A549 (cell line): Measurements from ENCODE around the gene ABCB7. TPM values are rescaled to one million over a fixed set of nuclear protein-coding genes. Genes with fewer than 3 reads are reported as not detected.

Experiments
- ATAC-seq, 2 experiments: fragments of 200-7000 bp in 1 of 2; fragments of >200 bp in 1 of 2; cut with Nextera tagmentation in 1 of 2; cut with Tn5 transposase in 1 of 2; 3 replicates each; pipeline versions ENCODE4 v1.8.0 to v1.9.1; 2018 to 2020; ENCODE audit warnings: mild to moderate bottlenecking in 1 of 2, moderate library complexity in 1 of 2
- CTCF ChIA-PET: fragments of 300-600 bp; sonication (Branson Sonifier 250); formaldehyde crosslinking; extraction: SDS; loops from one replicate; lab custom pipeline; 2021; ENCODE audit warnings: antibody characterized with exemption, inconsistent platforms; lab: Yijun Ruan, JAX
- POLR2A ChIA-PET: fragments of 350-600 bp; formaldehyde crosslinking; extraction: SDS; loops from one replicate; lab custom pipeline; 2021; ENCODE audit warnings: antibody characterized with exemption, inconsistent platforms; lab: Yijun Ruan, JAX
- DNase-seq, 2 experiments: peaks; one replicate each; pipeline versions ENCODE4 v3.0.0 to v3.0.0-alpha.2; 2011 to 2016; ENCODE audit warnings: low read depth in 1 of 2, low spot score in 1 of 2
- FAIRE-seq: peaks from 2 replicates; lab custom pipeline; 2011; peaks lifted over from hg19 to GRCh38; lab: Jason Lieb, UNC
- H3K27ac ChIP-seq, 2 experiments: fragments of >200 bp; sonication (Bioruptor Twin); formaldehyde crosslinking; 3 replicates each; pipeline ENCODE4 v1.5.1; 2016 to 2017
- H3K4me1 ChIP-seq: fragments of >200 bp; sonication (Bioruptor Twin); formaldehyde crosslinking; 3 replicates; pipeline ENCODE4 v1.6.1; 2016
- H3K4me2 ChIP-seq: fragments of >200 bp; sonication (Bioruptor Twin); formaldehyde crosslinking; 3 replicates; pipeline ENCODE4 v1.6.1; 2016
- H3K4me3 ChIP-seq: fragments of >200 bp; sonication (Bioruptor Twin); formaldehyde crosslinking; 3 replicates; pipeline ENCODE4 v1.5.1; 2016
- H3K9me3 ChIP-seq: fragments of >200 bp; sonication (Bioruptor Twin); formaldehyde crosslinking; 3 replicates; pipeline ENCODE4 v1.6.1; 2016
- BHLHE40 ChIP-seq: IDR thresholded peaks from 2 replicates; pipeline ENCODE4 v1.6.1; 2012; ENCODE audit warnings: low read depth, low read length, inconsistent platforms
- CEBPB ChIP-seq, 2 experiments: fragments of >200 bp in 1 of 2; sonication (Bioruptor Twin) in 1 of 2; formaldehyde crosslinking in 1 of 2; IDR thresholded peaks; 2 replicates each; pipeline ENCODE4 v1.6.1; 2012 to 2016
- CHD4 ChIP-seq: fragments of 200-600 bp; sonication (generic); IDR thresholded peaks from 2 replicates; pipeline ENCODE4 v1.6.1; 2016; ENCODE audit warnings: antibody characterized with exemption, mild to moderate bottlenecking, borderline replicate concordance
- CTCF ChIP-seq: fragments of >200 bp; sonication (Bioruptor Twin); formaldehyde crosslinking; IDR thresholded peaks from 3 replicates; pipeline ENCODE4 v1.5.1; 2016
- ESRRA ChIP-seq: fragments of 150-350 bp; IDR thresholded peaks from 2 replicates; pipeline ENCODE4 v1.6.1; 2014; ENCODE audit warnings: mild to moderate bottlenecking, low read length, borderline replicate concordance
- FOSB ChIP-seq: fragments of 250-450 bp; sonication (Bioruptor Pico); IDR thresholded peaks from 2 replicates; pipeline ENCODE4 v1.5.0; 2020; ENCODE audit warnings: mild to moderate bottlenecking, moderate library complexity
- GATA3 ChIP-seq: IDR thresholded peaks from 2 replicates; pipeline ENCODE4 v1.6.1; 2012; ENCODE audit warnings: borderline replicate concordance
- HOXA7 ChIP-seq: fragments of 250-450 bp; sonication (Bioruptor Pico); IDR thresholded peaks from 2 replicates; pipeline ENCODE4 v1.5.0; 2020; ENCODE audit warnings: mild to moderate bottlenecking, moderate library complexity
- JUN ChIP-seq, 2 experiments: fragments of >200 bp; sonication (Bioruptor Twin); formaldehyde crosslinking; IDR thresholded peaks; 2 replicates in 1 of 2; 3 replicates in 1 of 2; pipeline ENCODE4 v1.6.1; 2016 to 2017
- KDM5A ChIP-seq: fragments of 200-600 bp; sonication (generic); IDR thresholded peaks from 2 replicates; pipeline ENCODE4 v1.6.1; 2016; ENCODE audit warnings: antibody characterized with exemption, mild to moderate bottlenecking
- NFE2L2 ChIP-seq: fragments of 150-350 bp; conservative IDR thresholded peaks from 2 replicates; pipeline ENCODE4 v1.6.1; 2014; ENCODE audit warnings: low read length
- PHF8 ChIP-seq: fragments of 200-600 bp; sonication (generic); IDR thresholded peaks from 2 replicates; pipeline ENCODE4 v1.6.1; 2016; ENCODE audit warnings: low read depth, mild to moderate bottlenecking, antibody characterized with exemption, moderate library complexity, borderline replicate concordance
- RCOR1 ChIP-seq: fragments of 150-350 bp; IDR thresholded peaks from 2 replicates; pipeline ENCODE4 v1.6.1; 2014; ENCODE audit warnings: antibody characterized with exemption, low read length, low read depth
- REST ChIP-seq: fragments of 200-600 bp; sonication (generic); IDR thresholded peaks from 2 replicates; pipeline ENCODE4 v1.6.1; 2016; ENCODE audit warnings: antibody characterized with exemption, mild to moderate bottlenecking, moderate library complexity
- USF2 ChIP-seq: fragments of 450-650 bp; IDR thresholded peaks from 2 replicates; pipeline ENCODE4 v1.6.1; 2014; ENCODE audit warnings: antibody characterized with exemption
- ZFP36 ChIP-seq: fragments of 450-650 bp; IDR thresholded peaks from 2 replicates; pipeline ENCODE4 v1.6.1; 2014; ENCODE audit warnings: borderline replicate concordance; ENCODE audit not compliant: partially characterized antibody
- WGBS: methylation state at CpG from one replicate; pipeline ENCODE4 v1.1.6; 2017; ENCODE audit errors: missing lambda C conversion rate; 5-methylcytosine and 5-hydroxymethylcytosine counted together
- polyA plus RNA-seq, 4 experiments: library from polyadenylated mRNA; depleted of rRNA in 3 of 4; stranded (reverse); fragments of >200 nt; fragmentation: RNase III in 1 of 4; extraction: RNeasy Plus Mini Kit Qiagen cat#74134 plus additional on column Dnase treatment in 1 of 4; gene quantifications; 2 replicates in 3 of 4; 3 replicates in 1 of 4; pipeline ENCODE4 v1.2.3, GENCODE V29; 2011 to 2017

The ABCB7 gene
- polyA plus RNA-seq, 2 of the 4 experiments (the other 2 are of a cell fraction), result 20.3 to 41.8 TPM

- TF ChIP-seq CTCF, result no peak
Measured at GRCh38 chrX:75076429-75076828, 79.7 kb downstream of the ABCB7 start (continued).

- DNase-seq (no peak), FAIRE-seq (peak; percentile 73)
- 95% methylated on average over 1 of the region's 1 CpG for WGBS
- no peaks in the 10 kb centered on the region for H3K4me1 ChIP-seq
- no peaks in the 10 kb centered on the region for H3K9me3 ChIP-seq
- H3K4me2 ChIP-seq, result no peak overlapping the region
- CTCF ChIA-PET, result no interaction called here
- POLR2A ChIA-PET, result no interaction called here
- no peak overlapping the region for H3K4me3 ChIP-seq
- TF ChIP-seq JUN (IDR thresholded peaks at IDR 0.05) (no peak), RCOR1 (no peak), BHLHE40 (no peak), ZFP36 (no peak), CHD4 (no peak)
- TF ChIP-seq, all 56 proteins: peak for 0
- ATAC-seq, result no peak
- H3K27ac ChIP-seq, result no peak overlapping the region
Measured at GRCh38 chrX:75074475-75074874, 81.6 kb downstream of the ABCB7 start.

GRCh38 chrX:75071334-75071733 lies 84.7 kb downstream of the ABCB7 start:
- Histone ChIP-seq H3K4me2 (no peak overlapping the region), H3K9me3 (no peaks in the 10 kb centered on the region), H3K4me3 (no peak overlapping the region), H3K27ac (no peak overlapping the region), H3K4me1 (no peaks in the 10 kb centered on the region)
- 98% methylated on average over 3 of the region's 3 CpGs for WGBS
- FAIRE-seq, result no peak
- ChIA-PET POLR2A (no interaction called here), CTCF (no interaction called here)
- DNase-seq, result no peak
- TF ChIP-seq RCOR1 (no peak), CTCF (no peak), USF2 (no peak), REST (no peak), HOXA7 (no peak), PHF8 (no peak), CEBPB (IDR thresholded peaks at IDR 0.05) (no peak), KDM5A (no peak), NFE2L2 (no peak), FOSB (no peak), GATA3 (no peak), ESRRA (no peak)
- ATAC-seq, result no peak
